Prostate gland (tissue), 2 donors: ENCODE data around the gene PEMT.

Experiments
- POLR2A ChIP-seq: fragments of 450-650 bp; IDR thresholded peaks from one replicate; pipeline ENCODE4 v1.6.1; 2016; ENCODE audit warnings: antibody characterized with exemption, mild to moderate bottlenecking
- TF ChIP-seq, protein P1 (sequence below), 4 experiments: fragments of 200-600 bp in 2 of 4; fragments of 450-650 bp in 2 of 4; sonication (generic) in 2 of 4; IDR thresholded peaks; 1 replicate in 3 of 4; 2 replicates in 1 of 4; pipeline ENCODE4 v1.5.1; 2016 to 2019; ENCODE audit warnings: antibody characterized with exemption in 4 of 4, mild to moderate bottlenecking in 2 of 4, moderate library complexity in 2 of 4

GRCh38 chr17:17525956-17526355, 65.6 kb downstream of the PEMT start:
- TF ChIP-seq, protein P1, sequence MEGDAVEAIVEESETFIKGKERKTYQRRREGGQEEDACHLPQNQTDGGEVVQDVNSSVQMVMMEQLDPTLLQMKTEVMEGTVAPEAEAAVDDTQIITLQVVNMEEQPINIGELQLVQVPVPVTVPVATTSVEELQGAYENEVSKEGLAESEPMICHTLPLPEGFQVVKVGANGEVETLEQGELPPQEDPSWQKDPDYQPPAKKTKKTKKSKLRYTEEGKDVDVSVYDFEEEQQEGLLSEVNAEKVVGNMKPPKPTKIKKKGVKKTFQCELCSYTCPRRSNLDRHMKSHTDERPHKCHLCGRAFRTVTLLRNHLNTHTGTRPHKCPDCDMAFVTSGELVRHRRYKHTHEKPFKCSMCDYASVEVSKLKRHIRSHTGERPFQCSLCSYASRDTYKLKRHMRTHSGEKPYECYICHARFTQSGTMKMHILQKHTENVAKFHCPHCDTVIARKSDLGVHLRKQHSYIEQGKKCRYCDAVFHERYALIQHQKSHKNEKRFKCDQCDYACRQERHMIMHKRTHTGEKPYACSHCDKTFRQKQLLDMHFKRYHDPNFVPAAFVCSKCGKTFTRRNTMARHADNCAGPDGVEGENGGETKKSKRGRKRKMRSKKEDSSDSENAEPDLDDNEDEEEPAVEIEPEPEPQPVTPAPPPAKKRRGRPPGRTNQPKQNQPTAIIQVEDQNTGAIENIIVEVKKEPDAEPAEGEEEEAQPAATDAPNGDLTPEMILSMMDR (IDR thresholded peaks at IDR 0.05), result no peak
- TF ChIP-seq POLR2A, result no peak
